EH (cell line): ENCODE measurements around the gene RABGAP1L.
"Not testable (repeated sequence)": the region's sequence is repeated elsewhere in the genome, so short reads cannot be mapped to it uniquely, and the experiment has no call there.

Experiments used
- DNase-seq: peaks from one replicate; pipeline ENCODE4 v3.0.0-alpha.2; 2015; ENCODE audit warnings: low read depth

RABGAP1L gene

DNA sequence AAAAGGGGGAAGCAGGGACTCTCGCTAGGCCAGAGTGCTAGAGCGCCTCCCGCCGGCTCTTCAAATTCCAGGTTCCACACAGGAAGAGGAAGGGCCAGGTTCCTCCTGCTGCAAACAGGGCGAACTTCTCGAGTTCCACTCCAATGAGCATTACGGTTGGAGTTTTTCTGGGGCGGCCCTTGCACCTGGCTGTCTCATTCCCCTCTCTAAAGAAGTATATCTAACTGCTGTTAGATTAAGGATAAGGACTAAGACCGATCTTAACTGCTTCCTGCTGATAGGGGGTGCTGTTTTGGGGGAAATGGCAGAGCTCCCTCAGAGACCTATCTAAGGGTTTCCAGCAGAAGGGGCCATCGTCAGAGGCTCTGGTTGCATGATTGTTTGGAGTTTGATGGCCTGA is 138.0 kb downstream of the RABGAP1L start:
- DNase-seq, result no peak

DNA sequence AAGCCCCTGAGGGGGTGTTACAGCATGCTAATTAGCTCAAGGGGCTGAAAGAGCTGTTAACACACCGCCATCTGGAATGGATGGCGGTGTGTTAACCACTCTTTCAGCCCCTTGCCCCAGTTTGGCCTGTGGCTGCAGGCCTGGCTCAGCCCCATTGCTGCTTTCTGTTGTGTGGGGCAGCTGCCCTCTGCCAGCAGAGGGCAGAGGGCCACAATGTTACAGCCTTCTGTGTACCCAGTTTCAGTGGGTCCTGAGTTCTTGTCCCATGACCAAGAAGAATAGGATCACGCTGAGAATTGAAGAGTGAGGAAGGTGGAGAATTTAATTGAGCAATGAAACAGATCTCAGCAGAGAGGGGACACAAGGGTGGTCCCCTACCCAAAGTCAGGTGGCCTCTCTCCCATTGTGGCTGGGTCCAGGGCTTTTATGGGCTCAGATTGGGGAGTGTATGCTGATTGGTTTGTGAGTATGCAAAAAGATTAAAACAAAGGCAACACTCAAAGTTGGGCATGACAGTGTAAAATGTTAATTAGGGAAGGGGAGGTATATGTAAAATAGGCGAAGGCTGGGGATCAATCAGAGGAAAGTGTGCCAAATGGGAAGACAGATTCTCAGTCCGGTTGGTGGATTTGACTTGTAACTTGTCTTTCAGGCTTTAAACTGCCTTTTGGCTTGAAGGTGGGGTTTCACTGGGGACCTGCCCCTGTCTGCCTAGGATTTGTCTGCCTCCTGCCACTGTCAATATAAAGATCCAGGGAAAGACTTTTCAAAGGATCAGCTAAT is 142.2 kb downstream of the RABGAP1L start:
- no peak for DNase-seq

DNA sequence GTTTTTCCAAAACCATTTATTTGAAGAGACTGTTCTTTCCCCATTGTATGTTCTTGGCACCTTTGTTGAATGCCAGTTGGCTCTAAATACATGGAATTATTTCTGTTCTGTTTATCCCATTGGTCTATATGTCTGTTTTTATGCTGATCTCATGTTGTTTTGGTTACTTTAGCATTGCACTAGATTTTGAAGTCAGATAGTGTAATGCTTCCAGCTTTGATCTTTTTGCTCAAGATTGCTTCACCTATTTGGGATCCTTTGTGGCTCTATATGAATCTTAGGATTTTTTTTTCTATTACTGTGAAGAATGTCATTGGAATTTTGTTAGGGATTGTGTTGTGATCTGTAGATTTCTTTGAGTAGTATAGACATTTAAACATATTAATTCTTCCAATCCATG is 149.3 kb downstream of the RABGAP1L start:
- DNase-seq, result no peak

DNA sequence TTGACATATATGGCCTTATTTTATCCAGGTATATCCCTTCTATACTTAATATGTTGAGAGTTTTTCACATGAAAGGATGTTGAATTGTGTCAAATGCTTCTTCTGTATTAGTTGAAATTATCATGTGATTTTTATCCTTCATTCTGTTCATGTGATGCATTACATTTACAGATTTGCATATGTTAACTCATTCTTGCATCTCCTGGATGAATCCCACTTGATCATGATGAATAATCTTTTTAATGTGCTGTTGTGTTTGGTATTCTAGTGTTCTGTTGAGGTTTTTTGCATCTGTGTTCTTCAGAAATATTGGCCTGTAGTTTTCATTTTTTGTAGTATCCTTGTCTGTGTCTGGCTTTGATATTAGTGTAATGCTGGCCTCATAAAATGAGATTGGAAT is 150.2 kb downstream of the RABGAP1L start:
- no peak for DNase-seq

DNA sequence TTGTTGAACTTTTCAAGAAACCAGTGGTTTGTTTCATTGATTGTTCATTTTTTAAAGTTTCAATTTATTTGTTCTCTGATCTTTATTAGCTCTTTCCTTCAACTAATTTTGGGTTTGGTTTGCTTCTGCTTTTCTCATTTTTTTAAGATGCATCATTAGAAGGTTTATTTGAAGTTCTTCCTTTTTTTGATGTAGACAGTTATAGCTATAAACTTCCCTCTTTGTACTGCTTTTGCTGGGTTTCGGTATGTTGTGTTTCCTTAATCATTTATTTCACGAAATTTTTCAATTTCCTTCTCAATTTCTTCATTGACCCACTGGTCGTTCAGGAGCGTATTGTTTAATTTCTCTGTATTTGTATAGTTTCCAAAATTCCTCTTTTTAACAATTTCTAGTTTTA is 155.1 kb downstream of the RABGAP1L start:
- no peak for DNase-seq

DNA sequence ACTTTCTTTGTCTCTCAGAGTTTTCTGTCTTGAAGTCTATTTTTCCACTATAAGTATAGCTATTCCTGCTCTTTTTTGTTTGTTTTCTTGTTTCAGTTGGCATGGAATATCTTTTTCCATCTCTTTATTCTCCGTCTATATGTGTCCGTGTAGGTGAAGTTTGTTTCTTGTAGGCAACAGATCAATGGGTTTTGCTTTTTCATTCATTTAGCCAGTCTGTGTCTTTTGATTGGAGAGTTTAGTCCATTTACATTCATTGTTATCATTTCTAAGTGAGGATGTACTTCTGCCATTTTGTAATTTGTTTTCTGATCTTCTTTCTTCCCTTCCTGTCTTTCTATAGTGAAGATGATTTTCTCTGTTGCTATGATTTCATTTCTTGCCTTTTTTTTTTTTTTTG is 155.9 kb downstream of the RABGAP1L start:
- DNase-seq, result no peak

DNA sequence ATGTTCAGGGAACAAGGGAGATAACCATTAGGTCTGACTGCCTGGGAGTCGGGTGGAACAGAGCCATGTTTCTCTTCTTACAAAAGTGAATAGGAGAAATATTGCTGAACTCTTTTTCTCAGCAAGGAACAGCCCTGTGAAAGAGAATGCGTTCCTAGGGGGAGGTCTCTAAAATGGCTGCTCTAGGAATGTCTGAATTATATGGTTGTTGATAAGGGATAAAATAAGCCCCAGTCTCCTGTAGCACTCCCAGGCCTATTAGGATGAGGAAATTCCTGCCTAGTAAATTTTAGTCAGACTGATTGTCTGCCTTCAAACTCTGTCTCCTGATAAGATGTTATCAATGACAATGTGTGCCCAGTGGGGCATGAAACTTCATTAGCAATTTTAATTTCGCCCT is 161.6 kb downstream of the RABGAP1L start:
- DNase-seq, result not testable (repeated sequence)

DNA sequence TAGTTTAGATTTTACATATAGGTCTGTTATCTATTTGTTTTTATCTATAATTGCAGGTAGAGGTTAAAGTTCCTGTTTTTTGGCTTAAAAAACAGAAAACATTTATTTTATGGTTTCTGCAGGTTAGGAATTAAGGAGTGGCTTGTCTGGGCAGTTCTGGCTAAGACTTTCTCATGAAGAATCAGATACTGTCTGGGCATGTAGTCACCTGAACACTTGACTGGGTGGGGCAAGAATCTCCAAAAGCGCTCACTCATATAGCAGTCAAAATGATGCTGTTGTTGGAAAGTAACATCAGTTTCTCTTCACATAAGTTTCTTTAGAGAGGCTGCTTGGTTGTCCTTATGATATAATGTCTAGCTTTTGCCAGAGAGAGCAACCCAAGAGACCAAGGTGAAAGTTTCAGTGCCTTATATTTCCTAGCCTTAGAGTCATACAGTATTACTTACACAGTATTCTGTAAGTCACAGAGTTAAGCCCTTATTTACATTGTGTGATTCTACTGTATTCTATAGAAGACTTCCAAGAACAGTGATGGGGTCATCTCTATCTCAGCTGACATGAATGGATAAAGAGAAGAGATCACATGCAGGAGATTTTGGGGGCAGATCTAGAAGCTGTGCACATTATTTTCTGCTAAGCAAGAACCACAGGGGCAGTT is 163.0 kb downstream of the RABGAP1L start:
- no peak for DNase-seq

DNA sequence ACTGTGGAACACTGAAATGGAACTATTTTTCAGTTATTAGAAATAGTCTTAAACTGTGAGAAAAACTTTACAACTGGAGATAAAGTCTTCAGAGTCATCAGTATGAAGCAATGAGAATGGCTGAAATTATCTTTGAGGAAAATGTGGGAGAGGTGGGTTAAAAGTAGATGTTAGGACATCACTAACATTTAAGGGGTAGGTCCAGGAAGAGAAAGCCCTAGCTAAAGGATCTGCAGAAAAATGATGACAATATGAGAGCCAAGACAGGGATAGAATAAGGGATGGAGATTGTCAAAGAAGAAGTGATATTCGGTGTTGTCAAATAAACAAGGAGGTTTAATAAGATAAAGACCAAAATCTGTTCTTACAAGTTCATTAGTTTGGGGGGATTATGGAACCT is 165.2 kb downstream of the RABGAP1L start:
- no peak for DNase-seq

DNA sequence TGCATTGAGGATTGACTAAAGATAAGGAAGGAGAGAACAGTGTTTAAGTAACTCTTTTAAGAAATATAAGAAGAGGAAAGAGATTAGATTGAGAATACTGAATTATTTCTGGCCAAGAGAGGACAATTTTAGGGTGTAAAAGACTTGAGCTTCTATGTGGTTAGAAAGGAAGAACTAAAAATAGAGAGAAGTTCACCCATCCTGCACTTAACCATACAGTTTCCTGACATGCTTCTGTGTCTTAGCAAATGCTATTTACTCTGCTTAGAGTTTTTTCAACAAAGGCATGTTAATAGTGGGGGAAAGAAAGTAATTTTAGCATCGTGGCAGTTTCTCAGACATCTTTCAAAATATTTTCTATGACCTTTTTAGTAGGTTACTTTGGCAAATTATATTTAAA is 165.6 kb downstream of the RABGAP1L start:
- no peak for DNase-seq

DNA sequence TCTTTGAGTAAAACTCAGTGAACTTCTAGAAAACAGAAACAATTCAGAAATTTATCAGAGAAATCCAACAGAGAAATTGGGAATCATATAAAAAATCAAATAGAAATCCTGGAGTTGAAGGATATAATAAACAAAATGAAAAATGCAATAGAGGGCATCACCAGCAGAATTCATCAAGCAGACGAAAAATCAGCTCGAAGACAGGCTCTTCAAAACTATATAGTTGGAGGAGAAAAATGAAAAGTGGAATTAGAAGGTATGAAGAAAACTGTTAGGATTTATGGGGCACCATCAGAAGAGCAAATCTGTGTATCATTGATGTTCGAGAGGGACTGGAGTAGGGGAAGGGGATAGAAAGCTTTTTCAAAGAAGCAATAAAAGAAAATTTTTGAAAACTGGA is 167.0 kb downstream of the RABGAP1L start:
- no peak for DNase-seq

DNA sequence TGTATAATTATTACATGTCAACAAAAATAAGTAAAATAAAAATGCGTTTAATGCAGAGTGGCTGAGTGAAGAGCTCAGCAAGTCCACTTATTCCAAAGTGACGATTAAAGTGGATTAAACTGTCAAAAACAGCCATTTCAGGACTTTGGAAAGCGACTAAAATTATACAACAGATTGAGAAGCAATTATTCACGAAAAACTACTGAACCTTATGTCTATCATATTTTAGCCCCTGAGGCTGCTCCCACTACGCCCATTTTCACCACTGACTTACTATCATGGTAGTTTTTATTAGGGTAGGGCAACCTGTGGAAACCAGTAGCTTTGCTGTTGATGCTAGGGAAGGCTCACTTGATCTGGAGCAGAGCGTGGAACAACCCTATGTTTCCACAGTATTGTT is 174.1 kb downstream of the RABGAP1L start:
- DNase-seq, result no peak

DNA sequence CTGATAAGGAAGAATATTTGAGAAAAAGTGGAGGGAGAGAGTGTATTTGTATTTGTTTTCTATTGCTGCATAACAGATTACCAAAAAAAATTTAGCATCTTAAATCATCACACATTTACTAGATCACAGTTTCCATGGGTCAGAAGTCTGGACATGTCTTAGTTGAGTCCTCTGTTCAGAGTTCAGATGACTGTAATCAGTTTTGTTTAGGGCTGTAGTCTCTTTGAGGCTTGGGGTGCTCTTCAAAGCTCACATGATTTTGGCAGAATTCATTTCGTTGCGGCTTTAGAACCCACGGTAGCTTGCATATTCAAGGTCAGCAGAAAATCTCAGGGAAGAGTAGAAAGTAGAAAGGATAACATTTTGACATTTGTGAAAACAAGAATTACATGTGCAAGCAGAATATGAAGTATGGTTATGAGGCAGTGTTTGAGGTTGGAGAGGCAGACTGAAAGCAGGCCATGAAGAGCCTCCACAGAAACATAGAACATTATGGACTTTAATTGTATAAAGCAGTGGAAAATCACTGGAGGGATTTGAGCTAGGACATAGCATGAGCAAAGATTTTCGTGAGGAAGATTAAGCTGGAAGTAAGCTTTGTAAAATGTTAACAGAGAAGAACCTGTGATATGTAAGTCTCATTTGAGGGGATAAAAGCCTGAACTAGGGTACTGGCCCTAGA is 177.8 kb downstream of the RABGAP1L start:
- DNase-seq, result no peak

DNA sequence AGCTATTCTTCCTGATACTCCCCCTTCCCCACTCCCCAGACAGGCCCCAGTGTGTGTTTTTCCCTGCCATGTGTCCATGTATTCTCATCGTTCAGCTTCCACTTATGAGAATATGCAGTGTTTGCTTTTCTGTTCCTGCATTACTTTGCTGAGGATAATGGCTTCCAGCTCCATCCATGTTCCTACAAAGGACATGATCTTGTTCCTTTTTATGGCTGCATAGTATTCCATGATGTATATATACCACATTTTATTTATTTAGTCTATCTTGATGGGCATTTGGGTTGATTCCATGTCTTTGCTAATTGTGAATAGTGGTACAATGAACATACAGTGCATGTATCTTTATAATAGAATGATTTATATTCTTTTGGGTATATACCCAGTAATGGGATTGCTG is 181.1 kb downstream of the RABGAP1L start:
- not testable (repeated sequence) for DNase-seq

DNA sequence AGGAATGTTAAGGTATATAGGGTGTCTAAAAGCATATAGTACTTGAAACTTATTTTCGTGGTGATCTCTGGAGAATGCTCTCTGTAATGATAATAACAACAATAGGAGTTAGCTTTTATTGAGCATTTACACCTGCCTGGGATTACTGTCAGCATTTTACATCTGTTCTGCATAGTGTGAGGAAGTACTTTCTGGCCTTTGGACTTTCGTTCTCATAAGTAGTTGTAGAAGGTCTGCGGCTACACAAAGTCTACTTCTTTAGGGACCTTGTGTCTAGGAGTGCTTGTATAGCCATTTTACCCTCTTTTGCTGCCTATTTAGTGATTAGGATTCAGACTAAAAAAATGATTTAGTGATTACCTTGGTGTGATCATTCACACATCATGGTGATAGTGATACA is 184.8 kb downstream of the RABGAP1L start:
- DNase-seq, result no peak

DNA sequence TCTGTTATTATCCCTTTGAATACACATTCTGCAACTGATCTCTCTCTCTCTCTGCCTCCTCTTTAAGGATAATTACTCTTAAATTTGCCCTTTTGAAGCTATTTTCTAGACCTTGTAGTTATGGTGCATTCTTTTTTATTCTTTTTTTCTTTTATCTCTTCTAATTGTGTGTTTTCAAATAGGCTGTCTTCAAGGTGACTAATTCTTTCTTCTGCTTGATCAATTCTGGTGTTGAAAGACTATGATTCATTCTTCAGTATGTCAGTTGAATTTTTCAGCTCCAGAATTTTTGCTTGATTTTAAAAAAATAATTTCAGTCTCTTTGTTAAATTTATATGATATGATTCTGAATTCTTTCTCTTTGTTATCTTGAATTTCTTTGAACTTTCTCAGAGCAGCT is 192.8 kb downstream of the RABGAP1L start:
- no peak for DNase-seq

DNA sequence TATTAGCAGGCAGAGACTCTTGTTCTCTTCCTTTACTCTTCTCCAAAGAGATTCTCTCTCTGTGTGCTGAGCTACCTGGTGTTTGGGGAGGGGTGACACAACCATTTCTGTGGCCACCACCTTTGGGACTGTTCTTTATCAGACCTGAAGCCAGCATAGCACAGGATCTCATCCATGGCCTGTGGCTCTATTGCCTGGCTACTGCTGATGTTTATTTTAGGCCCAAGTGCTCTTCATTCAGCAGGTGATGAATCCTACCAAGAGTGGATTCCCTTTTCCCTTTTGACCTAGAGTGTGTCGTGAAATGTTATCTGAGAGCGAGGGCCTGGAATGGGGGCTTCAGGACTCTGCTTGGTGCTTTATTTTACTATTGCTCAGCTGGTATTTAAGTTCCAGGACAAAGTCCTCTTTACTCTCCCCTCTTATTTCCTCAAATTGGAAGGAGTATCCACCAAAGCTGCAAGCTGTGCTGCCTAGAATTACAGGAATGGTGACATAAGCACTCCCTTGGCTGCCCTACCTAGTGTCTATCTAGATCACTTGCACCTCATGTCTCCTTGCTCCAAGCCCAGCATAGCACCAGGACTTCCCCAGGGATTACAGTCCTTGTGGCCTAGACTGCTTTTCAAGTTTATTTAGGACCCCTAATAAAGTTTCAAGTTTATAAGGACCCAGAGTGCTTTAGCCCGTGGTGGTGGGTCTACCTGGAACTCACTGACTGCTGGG is 193.7 kb downstream of the RABGAP1L start:
- DNase-seq, result no peak

DNA sequence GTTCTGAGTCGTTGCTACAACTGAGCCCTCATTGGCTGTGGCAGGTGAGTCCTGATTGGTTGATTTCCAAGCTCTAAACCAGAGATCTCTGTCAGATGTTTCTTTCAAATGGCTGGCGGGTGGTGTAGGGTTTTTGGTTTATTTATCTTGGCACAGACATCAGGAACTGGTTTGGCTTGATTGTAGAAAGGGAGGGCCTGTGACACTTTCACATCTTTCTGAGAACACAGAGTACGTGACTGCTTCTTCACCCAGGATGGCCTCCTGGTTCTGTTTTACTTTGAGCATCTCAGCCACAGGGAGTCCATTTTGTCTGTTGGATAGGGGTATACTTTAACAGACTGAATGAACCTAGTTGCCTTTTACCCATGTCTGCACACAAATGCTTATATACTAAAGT is 199.0 kb downstream of the RABGAP1L start:
- peak; percentile 13 for DNase-seq

DNA sequence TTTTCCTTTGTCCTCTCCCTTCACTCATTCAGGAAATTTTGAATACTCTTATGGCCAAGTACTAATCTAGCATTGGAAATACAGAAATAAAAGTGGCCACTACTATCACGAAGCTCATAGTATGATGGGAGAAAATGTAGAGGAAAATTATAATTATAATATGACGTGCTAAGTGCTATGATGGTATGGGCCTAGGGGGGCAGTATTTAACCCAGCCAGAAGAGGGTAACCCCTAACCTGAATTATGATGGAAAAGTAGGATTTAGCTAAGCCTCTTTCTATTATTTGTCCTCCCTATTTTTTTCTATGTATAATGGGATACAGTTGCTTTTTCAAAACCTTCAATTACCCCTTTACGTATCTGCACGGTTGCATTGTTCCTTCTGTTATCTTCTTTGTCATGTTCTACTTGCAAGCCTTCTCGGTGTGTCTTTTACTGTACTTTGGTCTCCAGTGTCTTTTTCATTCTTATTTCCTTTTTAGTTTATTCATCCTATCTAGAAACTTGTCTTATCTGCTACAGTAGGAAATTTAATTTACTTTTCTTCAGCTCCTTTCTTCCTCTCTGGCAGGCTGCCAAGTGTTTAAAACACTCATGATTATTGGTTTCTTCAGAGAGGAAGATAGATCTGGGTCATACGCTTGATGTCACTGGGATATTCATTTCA is 199.6 kb downstream of the RABGAP1L start:
- no peak for DNase-seq

DNA sequence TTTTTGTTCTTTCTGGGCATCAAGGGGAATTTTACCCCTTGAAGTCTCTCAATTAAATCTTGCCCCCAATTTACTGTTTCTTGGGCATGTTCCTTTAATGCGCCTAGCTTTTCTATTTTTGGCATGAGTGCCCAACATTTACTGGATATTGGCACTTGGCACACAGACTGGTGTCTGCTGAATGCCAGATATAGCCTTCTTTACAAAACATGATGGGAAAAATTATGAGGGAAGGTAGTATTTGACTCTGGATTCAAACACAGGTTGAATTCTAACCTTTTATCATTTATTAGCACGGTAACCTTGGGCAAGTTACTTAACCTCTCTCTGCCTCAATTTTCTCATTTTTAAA is 200.1 kb downstream of the RABGAP1L start:
- no peak for DNase-seq

DNA sequence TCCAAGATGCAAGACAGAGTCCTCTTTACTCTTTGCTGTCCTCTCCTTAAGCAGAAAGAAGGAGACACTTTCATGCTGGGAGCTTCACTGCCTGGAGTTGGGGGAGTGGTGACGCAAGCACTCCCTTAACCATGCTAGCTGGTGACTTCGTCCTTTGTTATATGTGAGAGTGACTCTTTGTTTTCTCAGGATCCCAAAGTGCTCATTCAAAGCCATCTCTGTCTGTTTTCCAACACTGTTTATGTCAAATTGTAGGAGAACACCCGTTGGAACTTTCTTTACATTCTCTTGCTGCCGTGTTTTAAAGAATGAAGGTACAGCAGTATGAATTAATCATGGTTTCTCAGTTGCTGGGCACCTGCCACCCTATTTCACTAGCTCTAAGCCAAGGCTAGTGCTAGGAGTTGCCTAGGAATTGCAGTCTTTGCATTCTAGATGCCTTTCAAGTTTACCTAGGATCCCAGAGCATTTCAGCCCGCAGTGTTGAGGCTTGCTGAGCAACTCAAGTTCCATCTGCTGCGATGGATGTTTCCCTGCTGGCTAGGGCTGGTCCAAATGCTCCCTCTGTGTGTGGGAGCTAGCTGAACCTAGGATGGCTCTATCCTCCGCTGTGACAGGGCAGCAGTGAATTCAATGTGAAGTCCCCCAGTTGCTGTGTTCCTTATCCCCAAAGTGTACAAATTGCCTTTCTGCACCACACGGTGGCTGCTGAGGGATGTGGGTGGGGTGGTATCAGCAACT is 205.8 kb downstream of the RABGAP1L start:
- DNase-seq, result no peak
